HEK293 (cell line): ENCODE data around the gene APOL2.

Experiments
- CTCF ChIA-PET: fragments of 350-600 bp; formaldehyde crosslinking; extraction: SDS; loops from one replicate; lab custom pipeline; 2021; ENCODE audit warnings: antibody characterized with exemption; lab: Yijun Ruan, JAX
- POLR2A ChIA-PET: fragments of 300-600 bp; formaldehyde crosslinking; extraction: SDS; loops from one replicate; lab custom pipeline; 2020; ENCODE audit warnings: antibody characterized with exemption, inconsistent platforms; lab: Yijun Ruan, JAX
- H3K27ac ChIP-seq: fragments of 200-500 bp; sonication (Bioruptor generic); 2 replicates; pipeline ENCODE4 v1.5.1; 2014; ENCODE audit warnings: low read depth, low read length, control low read depth, inconsistent platforms; ENCODE audit errors: extremely low read depth
- H3K36me3 ChIP-seq, 2 experiments: fragments of 200-500 bp in 1 of 2; sonication (Bioruptor generic) in 1 of 2; 1 replicate in 1 of 2; 2 replicates in 1 of 2; pipeline ENCODE4 v1.5.1; 2014 to 2017; ENCODE audit warnings: inconsistent platforms in 2 of 2, low read length in 2 of 2; ENCODE audit not compliant: control insufficient read depth in 2 of 2, insufficient read depth in 1 of 2
- H3K4me1 ChIP-seq: fragments of 200-500 bp; sonication (Bioruptor generic); 2 replicates; pipeline ENCODE4 v1.5.1; 2014; ENCODE audit warnings: mild to moderate bottlenecking, low read length, inconsistent platforms; ENCODE audit not compliant: control insufficient read depth, insufficient read depth
- H3K4me3 ChIP-seq: 2 replicates; pipeline ENCODE4 v1.5.1; 2011; ENCODE audit warnings: low read depth, mild to moderate bottlenecking, control low read depth, low read length, moderate library complexity
- H3K9me3 ChIP-seq: fragments of 200-500 bp; sonication (Bioruptor generic); 2 replicates; pipeline ENCODE4 v1.5.1; 2014; ENCODE audit warnings: low read depth, low read length, inconsistent platforms; ENCODE audit not compliant: control insufficient read depth, insufficient read depth
- EGR2 ChIP-seq: fragments of 450-650 bp; formaldehyde crosslinking; IDR thresholded peaks from 2 replicates; pipeline ENCODE4 v1.5.1; 2016; ENCODE audit warnings: low read depth, missing biosample characterization, missing genetic modification characterization
- PATZ1 ChIP-seq: fragments of 450-650 bp; formaldehyde crosslinking; IDR thresholded peaks from 2 replicates; pipeline ENCODE4 v1.5.1; 2016; ENCODE audit warnings: missing biosample characterization, missing genetic modification characterization
- PRDM10 ChIP-seq: fragments of 450-650 bp; formaldehyde crosslinking; IDR thresholded peaks from 2 replicates; pipeline ENCODE4 v1.5.1; 2016; ENCODE audit warnings: missing biosample characterization, missing genetic modification characterization
- PRDM6 ChIP-seq: fragments of 450-650 bp; formaldehyde crosslinking; IDR thresholded peaks from 2 replicates; pipeline ENCODE4 v1.5.1; 2017; ENCODE audit warnings: missing biosample characterization, missing genetic modification characterization
- SCRT1 ChIP-seq: fragments of 450-650 bp; formaldehyde crosslinking; IDR thresholded peaks from 2 replicates; pipeline ENCODE4 v1.5.1; 2016; ENCODE audit warnings: missing biosample characterization, missing genetic modification characterization, borderline replicate concordance
- SCRT2 ChIP-seq: fragments of 450-650 bp; formaldehyde crosslinking; IDR thresholded peaks from 2 replicates; pipeline ENCODE4 v1.5.1; 2016; ENCODE audit warnings: missing biosample characterization, missing genetic modification characterization
- ZFHX2 ChIP-seq: fragments of 450-650 bp; formaldehyde crosslinking; conservative IDR thresholded peaks from 2 replicates; pipeline ENCODE4 v1.5.1; 2016; ENCODE audit warnings: missing biosample characterization, missing genetic modification characterization
- ZNF184 ChIP-seq: fragments of 450-650 bp; IDR thresholded peaks from 2 replicates; pipeline ENCODE4 v1.5.1; 2018; ENCODE audit warnings: missing biosample characterization, mild to moderate bottlenecking, missing genetic modification characterization
- ZNF335 ChIP-seq: fragments of 450-650 bp; formaldehyde crosslinking; conservative IDR thresholded peaks from 2 replicates; pipeline ENCODE4 v1.5.1; 2016; ENCODE audit warnings: missing biosample characterization, missing genetic modification characterization
- ZNF341 ChIP-seq: fragments of 450-650 bp; formaldehyde crosslinking; IDR thresholded peaks from 2 replicates; pipeline ENCODE4; 2016; ENCODE audit warnings: low read depth, missing biosample characterization, missing genetic modification characterization
- ZNF404 ChIP-seq: fragments of 450-650 bp; formaldehyde crosslinking; IDR thresholded peaks from 2 replicates; pipeline ENCODE4 v1.5.1; 2017; ENCODE audit warnings: missing biosample characterization, missing genetic modification characterization
- ZNF658 ChIP-seq: fragments of 450-650 bp; formaldehyde crosslinking; IDR thresholded peaks from 2 replicates; pipeline ENCODE4; 2016; ENCODE audit warnings: missing biosample characterization, missing genetic modification characterization
- ZNF664 ChIP-seq: fragments of 450-650 bp; formaldehyde crosslinking; IDR thresholded peaks from 2 replicates; pipeline ENCODE4 v1.5.1; 2016; ENCODE audit warnings: missing biosample characterization, missing genetic modification characterization

APOL2 gene

GRCh38 chr22:36238373-36239149 lies 766 bp downstream of the APOL2 start:
- peak overlapping the region; percentile 49 for H3K4me3 ChIP-seq
- peaks cover 0 to 19% of the 10 kb centered on the region in 2 experiments; a peak in 1 of 3 replicates for H3K36me3 ChIP-seq
- H3K4me1 ChIP-seq, result peaks cover 9% of the 10 kb centered on the region
- H3K27ac ChIP-seq, result peak overlapping the region; percentile 63
- POLR2A ChIA-PET, result interaction anchor here (0.9 to 2.7 kb wide), 11 partner anchors 10 to 268 kb away, joined by 3 to 8 read pairs (median 4); partner anchors contain the start of genes FOXRED2, MYH9 and TXN2
- CTCF ChIA-PET, result interaction anchor here (0.7 to 3.4 kb wide), 23 partner anchors 8 to 443 kb away, joined by 3 to 18 read pairs (median 6); no protein-coding TSS in a partner anchor
- TF ChIP-seq SCRT1 (tag by site-specific recombination), result peak; percentile 33; the same call in 1 of the 2 replicates
- TF ChIP-seq ZNF184 (tag by site-specific recombination), result peak; percentile 94
- peak; percentile 54; the same call in 1 of the 2 replicates for TF ChIP-seq ZNF341
- TF ChIP-seq PRDM10, result peak; percentile 42; the same call in 1 of the 2 replicates
- TF ChIP-seq ZNF335 (tag by site-specific recombination), result peak; percentile 81
- TF ChIP-seq ZNF404, result no peak
- TF ChIP-seq SCRT2, result peak; percentile 30; the same call in 1 of the 2 replicates
- no peak for TF ChIP-seq ZNF664
- H3K9me3 ChIP-seq, result no peaks in the 10 kb centered on the region

- peaks cover 0 to 28% of the 10 kb centered on the region in 2 experiments; a peak in 1 of 3 replicates for H3K36me3 ChIP-seq
- no peaks in the 10 kb centered on the region for H3K9me3 ChIP-seq
- CTCF ChIA-PET, result interaction anchor here (0.6 to 3.1 kb wide), 8 partner anchors 16 to 443 kb away, joined by 3 to 13 read pairs (median 5); no protein-coding TSS in a partner anchor
- H3K27ac ChIP-seq, result no peak overlapping the region
- H3K4me1 ChIP-seq, result peaks cover 9% of the 10 kb centered on the region
- peak; percentile 87 for TF ChIP-seq ZFHX2 (tag by site-specific recombination)
- TF ChIP-seq EGR2, result peak; percentile 81
- no peak for TF ChIP-seq ZNF658
- TF ChIP-seq PATZ1, result 0 out of 2 replicates have a peak, but pooled peaks have one; percentile 4
- TF ChIP-seq PRDM6, result 0 out of 2 replicates have a peak, but pooled peaks have one; percentile 41
- POLR2A ChIA-PET, result interaction anchor here (1.1 to 2.7 kb wide), 2 partner anchors 33 to 244 kb away, joined by 3 to 8 read pairs; partner anchors contain the start of gene TXN2
- H3K4me3 ChIP-seq, result no peak overlapping the region
Observed at GRCh38 chr22:36237462-36238372, 1.6 kb downstream of the APOL2 start.
